PC-3 (cell line): ENCODE measurements around the gene SLC51B.
"Not testable (repeated sequence)": the region's sequence is repeated elsewhere in the genome, so short reads cannot be mapped to it uniquely, and the experiment has no call there.

Experiments used
- EZH2 ChIP-seq: fragments of 300-600 bp; sonication (generic); IDR thresholded peaks from one replicate; pipeline ENCODE4 v1.6.1; 2017; ENCODE audit warnings: antibody characterized with exemption, mild to moderate bottlenecking, low read length; ENCODE audit not compliant: unreplicated experiment
- TF ChIP-seq, protein P1 (sequence below): fragments of 300-600 bp; sonication (generic); conservative IDR thresholded peaks from 2 replicates; pipeline ENCODE4 v1.5.1; 2017; ENCODE audit warnings: antibody characterized with exemption, low read depth, mild to moderate bottlenecking, low read length

DNA sequence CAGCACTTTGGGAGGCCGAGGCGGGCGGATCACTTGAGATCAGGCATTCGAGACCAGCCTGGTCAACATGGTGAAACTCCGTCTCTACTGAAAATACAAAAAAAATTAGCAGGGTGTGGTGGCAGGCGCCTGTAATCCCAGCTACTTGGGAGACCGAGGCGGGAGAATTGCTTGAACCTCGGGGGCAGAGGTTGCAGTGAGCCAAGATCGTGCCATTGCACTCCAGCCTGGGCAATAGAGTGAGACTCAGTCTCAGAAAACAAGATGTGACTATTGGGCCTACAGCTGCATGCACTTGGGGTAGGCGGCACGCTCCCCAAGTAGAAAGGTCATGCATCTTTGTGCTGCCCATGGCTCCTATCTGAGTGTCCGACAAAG, 48.6 kb downstream of the SLC51B start:
- TF ChIP-seq, protein P1, sequence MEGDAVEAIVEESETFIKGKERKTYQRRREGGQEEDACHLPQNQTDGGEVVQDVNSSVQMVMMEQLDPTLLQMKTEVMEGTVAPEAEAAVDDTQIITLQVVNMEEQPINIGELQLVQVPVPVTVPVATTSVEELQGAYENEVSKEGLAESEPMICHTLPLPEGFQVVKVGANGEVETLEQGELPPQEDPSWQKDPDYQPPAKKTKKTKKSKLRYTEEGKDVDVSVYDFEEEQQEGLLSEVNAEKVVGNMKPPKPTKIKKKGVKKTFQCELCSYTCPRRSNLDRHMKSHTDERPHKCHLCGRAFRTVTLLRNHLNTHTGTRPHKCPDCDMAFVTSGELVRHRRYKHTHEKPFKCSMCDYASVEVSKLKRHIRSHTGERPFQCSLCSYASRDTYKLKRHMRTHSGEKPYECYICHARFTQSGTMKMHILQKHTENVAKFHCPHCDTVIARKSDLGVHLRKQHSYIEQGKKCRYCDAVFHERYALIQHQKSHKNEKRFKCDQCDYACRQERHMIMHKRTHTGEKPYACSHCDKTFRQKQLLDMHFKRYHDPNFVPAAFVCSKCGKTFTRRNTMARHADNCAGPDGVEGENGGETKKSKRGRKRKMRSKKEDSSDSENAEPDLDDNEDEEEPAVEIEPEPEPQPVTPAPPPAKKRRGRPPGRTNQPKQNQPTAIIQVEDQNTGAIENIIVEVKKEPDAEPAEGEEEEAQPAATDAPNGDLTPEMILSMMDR: not testable (repeated sequence)
- TF ChIP-seq EZH2: not testable (repeated sequence)
